Muscle layer of colon (tissue), 2 donors: ENCODE data around the gene CACNB1.

Source experiments
- H3K27ac ChIP-seq: one replicate; pipeline ENCODE4 v1.7.0; 2013; ENCODE audit warnings: low read depth, mild to moderate bottlenecking, low read length, moderate library complexity
- H3K27me3 ChIP-seq, 2 donors: one replicate each; pipeline ENCODE4 v1.7.0; 2013; ENCODE audit warnings: low read length in 2 of 2, mild to moderate bottlenecking in 2 of 2; ENCODE audit not compliant: insufficient read depth in 2 of 2, control insufficient read depth in 1 of 2
- H3K36me3 ChIP-seq: one replicate; pipeline ENCODE4 v1.7.0; 2013; ENCODE audit warnings: mild to moderate bottlenecking, low read length; ENCODE audit not compliant: insufficient read depth
- H3K4me1 ChIP-seq: one replicate; pipeline ENCODE4 v1.7.0; 2013; ENCODE audit warnings: mild to moderate bottlenecking, low read length; ENCODE audit not compliant: insufficient read depth
- H3K4me3 ChIP-seq, 2 donors: one replicate each; pipeline ENCODE4 v1.7.0; 2013; ENCODE audit warnings: low read length in 2 of 2, low read depth in 1 of 2, mild to moderate bottlenecking in 1 of 2, moderate library complexity in 1 of 2
- H3K9ac ChIP-seq: one replicate; pipeline ENCODE4 v1.7.0; 2013; ENCODE audit warnings: low read length
- H3K9me3 ChIP-seq: one replicate; pipeline ENCODE4 v1.7.0; 2013; ENCODE audit warnings: mild to moderate bottlenecking, low read length
- donor health status: abdominal sarcoma.
- donor health status: Adenocarcinoma of cecum.

The CACNB1 gene

GRCh38 chr17:39156491-39156890 lies 41.0 kb downstream of the CACNB1 start:
- no peaks in the 10 kb centered on the region for H3K36me3 ChIP-seq

DNA sequence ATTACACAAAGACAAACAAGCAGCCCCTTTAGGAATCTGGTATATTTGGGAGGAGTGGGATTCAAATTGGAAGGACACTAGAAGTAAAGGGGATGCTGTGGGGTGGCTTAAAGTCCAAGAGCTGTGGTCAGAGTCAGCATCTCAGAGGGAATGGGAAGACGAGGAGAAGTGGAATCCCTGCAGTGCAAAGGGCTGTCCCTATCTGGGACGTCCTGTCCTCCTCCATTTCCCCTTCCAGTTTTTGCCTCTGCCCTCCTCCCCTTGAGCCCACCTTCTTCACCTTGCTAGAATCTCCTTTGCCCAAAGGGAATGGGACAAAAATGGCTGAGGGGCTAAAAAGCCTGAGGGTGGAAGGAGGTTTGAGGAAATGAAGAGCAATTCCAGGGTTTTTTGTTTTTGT lies 41.8 kb downstream of the CACNB1 start:
- peaks cover 12% of the 10 kb centered on the region for H3K4me1 ChIP-seq
- no peaks in the 10 kb centered on the region for H3K9me3 ChIP-seq
- H3K27ac ChIP-seq: no peak overlapping the region
- H3K27me3 ChIP-seq: peaks cover 4 to 11% of the 10 kb centered on the region in 2 donors
- no peak overlapping the region for H3K9ac ChIP-seq
- H3K4me3 ChIP-seq: no peak overlapping the region
- H3K36me3 ChIP-seq: no peaks in the 10 kb centered on the region

More at GRCh38 chr17:39156491-39156890, 41.0 kb downstream of the CACNB1 start:
- Histone ChIP-seq H3K9ac (no peak overlapping the region), H3K4me3 (no peak overlapping the region), H3K27ac (no peak overlapping the region), H3K9me3 (no peaks in the 10 kb centered on the region), H3K4me1 (peaks cover 12% of the 10 kb centered on the region), H3K27me3 (peaks cover 0 to 5% of the 10 kb centered on the region in 2 donors)

GRCh38 chr17:39153599-39154051 lies 43.8 kb downstream of the CACNB1 start:
- Histone ChIP-seq H3K27me3 (peaks cover 11 to 20% of the 10 kb centered on the region in 2 donors), H3K9ac (peak overlapping the region; percentile 75), H3K9me3 (no peaks in the 10 kb centered on the region), H3K36me3 (no peaks in the 10 kb centered on the region), H3K4me3 (peak overlapping the region; percentile 93 to 99), H3K4me1 (peaks cover 12% of the 10 kb centered on the region), H3K27ac (peak overlapping the region; percentile 75)

DNA sequence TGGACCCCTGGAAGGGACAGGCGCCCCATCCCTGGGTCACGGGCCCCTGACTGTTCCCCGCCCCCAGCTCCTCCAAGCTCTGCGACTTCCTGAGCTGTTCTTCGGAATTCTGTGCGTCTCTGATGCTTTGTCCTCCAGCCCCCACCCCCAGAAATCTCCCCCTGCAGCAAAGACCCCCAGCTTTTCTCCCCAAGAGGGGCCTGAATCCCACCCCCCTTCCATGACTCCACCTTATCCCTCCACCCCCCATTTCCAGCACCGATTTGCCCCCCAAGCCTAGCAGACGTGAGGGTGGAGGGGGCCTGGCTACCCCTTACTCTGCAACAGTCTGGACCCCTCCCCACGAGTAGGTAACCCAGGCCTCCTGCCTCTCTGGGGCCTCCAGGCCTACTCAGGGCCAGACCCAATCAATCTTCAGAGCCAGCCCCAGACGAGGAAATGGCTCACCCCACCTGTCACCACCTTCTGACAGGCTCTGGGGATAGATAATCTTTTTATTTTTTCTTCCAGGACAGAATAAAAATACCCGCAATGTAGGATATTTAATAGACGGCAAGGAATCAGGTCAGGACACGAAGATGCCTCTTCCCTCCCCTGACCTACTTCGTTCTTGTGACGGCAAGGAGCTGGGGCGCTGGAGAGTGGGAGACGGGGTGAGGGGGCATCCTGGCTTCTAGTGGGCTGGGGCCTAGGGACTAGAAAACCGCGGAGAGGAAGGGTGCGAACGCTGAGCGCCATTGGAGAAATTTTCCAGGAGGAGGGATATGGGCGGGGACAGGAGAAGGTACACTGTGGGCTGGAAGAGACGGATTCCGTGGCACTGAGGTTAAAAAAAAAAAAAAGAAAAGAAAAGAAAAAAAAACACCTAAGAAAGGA lies 45.3 kb downstream of the CACNB1 start:
- Histone ChIP-seq H3K4me3 (peak overlapping the region in 1 of 2 donors; percentile 99), H3K36me3 (no peaks in the 10 kb centered on the region), H3K4me1 (peaks cover 12% of the 10 kb centered on the region), H3K9ac (peak overlapping the region; percentile 6), H3K27ac (no peak overlapping the region), H3K27me3 (peaks cover 11 to 20% of the 10 kb centered on the region in 2 donors), H3K9me3 (no peaks in the 10 kb centered on the region)

GRCh38 chr17:39151150-39151942 lies 46.1 kb downstream of the CACNB1 start, which contains the start of gene PLXDC1:
TSS of gene PLXDC1 (minus strand) at chr17:39151637. CDS start at chr17:39151437, 200 bp downstream.
- Histone ChIP-seq H3K9me3 (no peaks in the 10 kb centered on the region), H3K4me3 (peak within 1 kb of the TSS in 1 of 2 donors; percentile 99), H3K36me3 (no peaks in the 10 kb centered on the region), H3K9ac (peak within 1 kb of the TSS; percentile 21), H3K4me1 (peaks cover 12% of the 10 kb centered on the region), H3K27ac (no peak within 1 kb of the TSS), H3K27me3 (peaks cover 11 to 20% of the 10 kb centered on the region in 2 donors)

- H3K27me3 ChIP-seq: peaks cover 11 to 20% of the 10 kb centered on the region in 2 donors
- H3K4me3 ChIP-seq: peak overlapping the region in 1 of 2 donors; percentile 35
- H3K4me1 ChIP-seq: peaks cover 12% of the 10 kb centered on the region
- peak overlapping the region; percentile 21 for H3K9ac ChIP-seq
- H3K27ac ChIP-seq: no peak overlapping the region
- H3K9me3 ChIP-seq: no peaks in the 10 kb centered on the region
- H3K36me3 ChIP-seq: no peaks in the 10 kb centered on the region
These were observed 46.7 kb downstream of the CACNB1 start for GRCh38 chr17:39150795-39151149.

DNA sequence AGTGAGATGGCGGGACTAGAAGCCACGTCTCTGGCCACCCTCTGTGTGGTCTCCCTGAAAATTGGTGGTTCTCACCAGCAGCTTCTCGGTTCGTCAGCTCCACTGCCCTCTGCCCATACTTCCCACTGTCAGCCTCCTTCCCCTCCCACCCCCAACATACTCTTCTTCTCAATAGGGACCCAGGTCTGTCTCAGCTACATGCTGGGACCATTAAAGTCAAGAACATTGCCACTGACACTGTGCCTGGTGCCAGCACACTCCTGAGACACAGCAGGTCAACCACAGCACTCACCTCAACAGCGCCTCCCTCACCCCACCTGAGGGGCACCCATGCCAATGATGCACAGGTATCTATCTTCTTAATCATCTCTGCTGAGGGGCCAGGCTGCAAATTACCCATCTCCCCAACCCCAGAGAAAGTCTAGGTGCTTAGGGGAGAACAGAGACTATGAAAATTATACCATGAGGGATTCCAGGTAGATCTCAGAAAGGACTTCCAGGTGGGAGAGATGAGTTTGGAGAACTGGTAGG lies 47.3 kb downstream of the CACNB1 start:
- Histone ChIP-seq H3K36me3 (no peaks in the 10 kb centered on the region), H3K4me3 (peak overlapping the region in 1 of 2 donors; percentile 35), H3K9ac (no peak overlapping the region), H3K9me3 (no peaks in the 10 kb centered on the region), H3K27me3 (peaks cover 11 to 20% of the 10 kb centered on the region in 2 donors), H3K27ac (no peak overlapping the region), H3K4me1 (peaks cover 12% of the 10 kb centered on the region)

GRCh38 chr17:39147221-39148185 lies 50.0 kb downstream of the CACNB1 start:
- no peak overlapping the region for H3K27ac ChIP-seq

GRCh38 chr17:39146273-39146672 lies 51.2 kb downstream of the CACNB1 start:
- no peak overlapping the region for H3K27ac ChIP-seq
- no peaks in the 10 kb centered on the region for H3K9me3 ChIP-seq
- H3K9ac ChIP-seq: no peak overlapping the region
- H3K36me3 ChIP-seq: no peaks in the 10 kb centered on the region
- H3K4me1 ChIP-seq: peaks cover 9% of the 10 kb centered on the region
- no peak overlapping the region for H3K4me3 ChIP-seq
- H3K27me3 ChIP-seq: peaks cover 11 to 15% of the 10 kb centered on the region in 2 donors

More at GRCh38 chr17:39147221-39148185, 50.0 kb downstream of the CACNB1 start:
- H3K9ac ChIP-seq: no peak overlapping the region
- H3K27me3 ChIP-seq: peaks cover 11 to 20% of the 10 kb centered on the region in 2 donors
- H3K4me3 ChIP-seq: no peak overlapping the region
- no peaks in the 10 kb centered on the region for H3K9me3 ChIP-seq
- peaks cover 18% of the 10 kb centered on the region for H3K4me1 ChIP-seq
- H3K36me3 ChIP-seq: no peaks in the 10 kb centered on the region

DNA sequence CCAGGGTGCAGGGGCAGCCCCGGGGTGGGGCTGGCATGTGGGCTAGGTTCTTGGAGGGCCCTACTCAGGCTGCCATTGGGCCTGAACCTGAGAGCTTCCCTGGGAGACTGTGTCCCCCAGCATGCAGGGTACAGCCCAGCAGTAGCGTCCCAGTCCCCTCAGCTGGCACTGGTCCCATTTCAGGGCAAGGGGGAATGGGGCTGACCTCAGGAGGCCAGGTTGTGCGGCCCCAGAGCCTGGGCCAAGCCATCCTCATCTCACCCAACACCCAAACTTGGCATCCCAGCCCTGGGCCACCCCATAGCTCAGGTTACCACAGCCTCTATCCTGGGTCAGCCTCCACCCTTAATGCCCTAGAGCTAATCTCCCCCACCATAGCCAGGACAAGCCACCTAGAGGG lies 52.3 kb downstream of the CACNB1 start:
- Histone ChIP-seq H3K4me3 (no peak overlapping the region), H3K36me3 (no peaks in the 10 kb centered on the region), H3K4me1 (peaks cover 9% of the 10 kb centered on the region), H3K9ac (no peak overlapping the region), H3K27me3 (peaks cover 1 to 4% of the 10 kb centered on the region in 2 donors), H3K27ac (no peak overlapping the region), H3K9me3 (no peaks in the 10 kb centered on the region)
